Metanephros (tissue), 2 donors: ENCODE results near the gene DCPS. TPM values are rescaled to one million over a fixed set of nuclear protein-coding genes. Genes with fewer than 3 reads are reported as not detected.

Experiments used
- small RNA-seq: library from RNA; depleted of rRNA; stranded (forward); fragments of <200 nt; gene quantifications from one replicate; pipeline ENCODE3, GENCODE V24; 2014; ENCODE audit warnings: low replicate concordance
- total RNA-seq: library from RNA; depleted of rRNA; stranded (reverse); fragments of >200 nt; gene quantifications from one replicate; pipeline ENCODE4 v1.2.3, GENCODE V29; 2014

DCPS gene
- total RNA-seq, result 9.7 TPM

GRCh38 chr11:126303623-126304456 is at the start of gene DCPS:
TSS of gene DCPS (plus strand) at chr11:126304060. CDS start at chr11:126304081, 21 bp downstream.

GRCh38 chr11:126268708-126269579 is 34.9 kb upstream of the DCPS start, which contains the start of the genes FOXRED1 and SRPRA:
TSS of gene FOXRED1 (plus strand) at chr11:126269154. CDS start at chr11:126269207, 53 bp downstream.
TSS of gene SRPRA (minus strand) at chr11:126268895. CDS start at chr11:126268804, 91 bp downstream.

GRCh38 chr11:126282736-126283591 is 20.9 kb upstream of the DCPS start, which contains the start of gene TIRAP:
TSS of gene TIRAP (plus strand) at chr11:126283093. CDS start at chr11:126290895, 7,802 bp downstream.

GRCh38 chr11:126355324-126355925 is 51.6 kb downstream of the DCPS start, which contains the start of gene ST3GAL4:
TSS of gene ST3GAL4 (plus strand) at chr11:126355686. CDS start at chr11:126406156, 50,470 bp downstream.

Small RNAs within 50 kb of the gene (small RNA-seq; reads per million reads assigned to genes)
- gene AP001318.3, result not detected

Other genes starting within 250 kb of the DCPS start
- gene CDON, start 241.2 kb upstream of the DCPS start, total RNA-seq, result 34.1 TPM
- 32.2 TPM for gene RPUSD4, start 92.4 kb upstream of the DCPS start, total RNA-seq
- 14.1 TPM for gene FAM118B, start 92.3 kb upstream of the DCPS start, total RNA-seq
- 38.0 TPM for gene SRPRA, start 35.2 kb upstream of the DCPS start, total RNA-seq
- 25.2 TPM for gene FOXRED1, start 34.9 kb upstream of the DCPS start, total RNA-seq
- gene TIRAP, start 21.0 kb upstream of the DCPS start, total RNA-seq, result 9.0 TPM
- 23.8 TPM for gene ST3GAL4, start 51.6 kb downstream of the DCPS start, total RNA-seq